CD4-positive, alpha-beta T cell treated with Interleukin-4 for 4 hours (primary cell): ENCODE results near the gene ANTXR2.
A peak's percentile ranks its signal among the peaks of the same experiment; 100 is the strongest.
"Not testable (repeated sequence)": the region's sequence is repeated elsewhere in the genome, so short reads cannot be mapped to it uniquely, and the experiment has no call there.

Source experiments
- DNase-seq: peaks from one replicate; pipeline ENCODE4 v3.0.0-alpha.2; 2020

ANTXR2 gene

DNA sequence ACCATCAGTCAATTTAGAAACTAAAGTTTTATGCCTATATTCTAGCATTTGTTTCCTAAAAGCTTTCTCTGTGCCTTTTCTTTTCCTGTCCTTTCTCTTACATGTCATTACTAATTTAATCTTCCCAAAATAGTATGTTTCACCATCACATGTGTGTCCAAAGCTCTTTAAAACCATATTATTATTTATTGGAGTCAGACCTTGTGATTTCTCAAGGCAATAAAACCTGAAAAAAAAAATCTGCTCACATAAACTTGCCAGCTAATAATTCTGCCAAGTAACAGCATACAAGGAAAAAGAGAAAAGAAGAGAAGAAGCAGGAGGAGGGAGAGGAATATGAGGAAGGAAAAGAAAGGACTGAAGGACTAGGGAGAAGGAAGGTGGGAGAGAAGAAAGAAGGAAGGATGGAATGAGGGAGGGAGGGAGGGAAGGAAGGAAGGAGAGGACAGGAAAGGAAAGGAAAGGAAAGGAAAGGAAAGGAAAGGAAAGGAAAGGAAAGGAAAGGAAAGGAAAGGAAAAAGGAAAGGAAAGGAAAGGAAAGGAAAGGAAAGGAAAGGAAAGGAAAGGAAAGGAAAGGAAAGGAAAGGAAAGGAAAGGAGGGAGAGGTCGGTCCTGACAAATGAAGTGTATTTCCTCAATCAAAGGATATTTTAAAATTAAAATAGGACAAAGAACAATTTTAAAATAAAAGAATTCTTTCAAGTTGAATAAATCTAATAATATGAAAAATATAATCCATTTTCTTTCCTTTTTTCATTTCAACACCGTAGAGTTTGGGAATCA, 57.4 kb downstream of the ANTXR2 start:
- DNase-seq: no peak

DNA sequence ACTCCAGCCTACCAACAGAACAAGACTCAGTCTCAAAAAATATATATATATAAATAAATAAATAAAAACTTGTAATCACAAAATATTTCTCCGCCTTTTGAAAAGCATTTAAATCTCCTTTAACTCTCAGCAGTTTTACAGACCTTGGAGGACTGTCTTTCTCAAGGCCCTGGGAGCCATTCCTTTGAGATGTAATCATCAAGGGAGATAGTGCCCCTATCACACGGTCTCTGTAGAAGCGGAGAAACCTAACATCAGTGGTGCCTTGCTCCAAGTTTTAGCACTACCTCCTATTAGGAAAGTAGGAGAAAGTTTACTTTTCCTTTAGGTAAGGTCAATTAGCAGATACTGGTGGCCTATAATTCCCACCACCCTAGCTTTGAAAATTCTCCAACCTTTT, 58.5 kb downstream of the ANTXR2 start:
- no peak for DNase-seq

DNA sequence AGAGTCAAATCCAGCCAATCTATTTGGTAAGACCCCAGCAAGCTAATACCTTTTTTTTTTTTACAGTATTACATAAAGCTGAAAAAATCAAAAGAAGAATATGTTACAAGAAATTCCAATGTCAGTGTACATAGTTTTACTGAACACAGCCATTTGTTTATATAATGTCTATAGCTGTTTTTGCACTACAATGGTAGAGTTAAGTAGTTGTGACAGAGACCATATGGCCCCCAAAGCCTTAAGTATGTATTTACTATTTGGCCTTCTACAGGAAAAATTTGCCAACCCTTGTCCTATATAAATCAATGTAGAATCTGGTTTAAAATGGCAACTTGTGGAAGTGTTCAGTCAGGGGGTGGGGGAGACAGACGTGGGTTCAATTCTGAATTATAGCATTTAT, 60.7 kb downstream of the ANTXR2 start:
- DNase-seq: no peak

DNA sequence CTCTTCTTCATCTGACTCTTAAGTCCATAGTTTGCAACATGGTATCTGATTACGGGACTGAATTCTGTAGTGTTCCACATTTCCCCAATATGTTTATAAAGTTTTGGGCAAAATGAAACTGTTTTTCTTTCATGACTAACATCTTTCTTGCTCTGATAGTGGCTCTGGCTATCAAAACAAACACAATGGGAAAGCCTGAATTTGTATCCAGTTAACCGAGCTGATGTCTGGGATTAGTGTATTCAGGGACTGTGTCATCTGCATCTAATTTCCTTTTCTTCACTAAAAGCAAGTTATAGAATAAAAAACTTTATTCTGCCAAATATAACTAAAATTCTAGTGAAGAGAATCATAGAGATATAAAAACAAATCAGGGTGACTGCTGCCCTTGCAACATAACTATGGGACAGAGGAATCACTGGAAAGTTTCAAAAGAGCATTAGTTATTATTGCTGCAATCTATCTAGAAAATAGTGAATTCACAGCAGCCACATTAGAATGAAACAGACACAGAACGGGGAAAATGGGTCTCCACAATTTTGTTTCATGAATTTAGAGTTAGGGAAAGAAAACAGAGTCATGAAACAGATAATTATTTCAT, 61.3 kb downstream of the ANTXR2 start:
- no peak for DNase-seq

DNA sequence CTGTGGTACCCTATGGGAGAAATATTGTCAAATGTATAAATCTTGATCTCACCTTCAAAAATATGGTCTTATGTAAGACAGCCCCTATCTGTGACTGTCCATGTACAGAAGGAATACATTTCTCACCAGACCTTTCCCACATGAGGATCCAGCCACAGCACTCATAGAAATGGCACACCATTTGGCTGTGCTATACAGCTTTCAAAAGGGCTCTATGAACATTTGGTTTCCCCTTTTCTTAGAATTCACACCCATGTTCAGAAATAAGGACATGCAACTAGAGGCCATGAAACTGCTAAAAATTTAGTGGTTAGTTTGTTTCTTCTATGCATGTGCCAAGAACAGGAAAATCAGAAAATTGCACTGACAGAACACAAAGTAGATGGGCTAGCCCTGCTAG, 62.7 kb downstream of the ANTXR2 start:
- DNase-seq: no peak

DNA sequence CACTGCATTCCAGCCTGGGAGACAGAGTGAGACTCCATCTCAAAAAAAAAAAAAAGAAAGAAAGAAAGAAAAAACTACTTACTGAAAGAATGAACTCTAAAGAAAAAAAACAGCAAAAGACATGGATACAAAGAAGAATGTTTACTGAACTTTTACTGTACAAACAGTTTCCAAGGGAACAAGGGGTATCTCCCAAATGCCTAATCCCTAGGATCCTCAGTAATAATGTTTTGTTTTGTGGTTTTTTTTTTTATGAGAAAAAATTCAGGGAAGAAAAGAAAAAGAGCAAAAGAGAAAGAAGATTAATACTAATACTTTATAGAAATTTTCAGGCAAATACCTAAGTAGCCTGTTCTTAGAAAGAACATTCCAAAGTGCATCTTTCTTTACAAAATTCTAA, 63.2 kb downstream of the ANTXR2 start:
- no peak for DNase-seq

DNA sequence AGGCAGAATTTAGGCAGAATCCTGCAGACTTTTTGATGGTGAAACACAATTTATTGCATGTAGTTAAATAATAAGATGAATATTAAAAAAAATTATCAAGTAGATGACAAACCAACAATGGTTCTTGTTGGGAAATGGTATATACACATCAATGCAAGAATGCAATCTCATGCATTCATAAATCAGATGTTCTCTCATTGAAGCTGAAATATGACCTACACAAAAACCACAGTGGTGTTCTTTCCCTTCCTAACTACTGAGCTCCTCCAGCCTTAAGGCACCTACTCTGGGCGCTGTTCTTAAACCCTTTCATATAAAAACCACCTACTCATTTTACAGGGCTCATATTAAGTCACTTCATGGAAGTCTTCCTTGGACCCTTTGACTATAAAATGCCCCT, 64.1 kb downstream of the ANTXR2 start:
- no peak for DNase-seq

DNA sequence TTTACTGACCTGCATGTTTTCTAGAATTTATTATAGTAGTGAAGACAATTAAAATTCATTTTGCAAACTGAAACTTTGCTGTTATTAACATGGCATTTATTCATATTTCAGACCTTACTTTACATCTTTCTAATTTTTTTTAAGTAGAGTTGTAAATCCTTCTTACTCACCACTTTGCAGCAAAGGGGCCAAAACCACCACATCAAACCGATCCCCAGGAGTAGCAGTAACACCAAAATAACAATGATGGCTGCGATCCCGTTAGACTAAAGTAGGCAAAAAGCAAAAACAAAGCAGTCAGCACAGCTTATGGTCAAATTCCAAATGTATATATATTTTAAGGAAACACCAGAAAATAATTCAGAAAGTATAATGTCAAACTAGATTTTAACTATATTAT, 64.7 kb downstream of the ANTXR2 start:
- DNase-seq: peak; percentile 29

DNA sequence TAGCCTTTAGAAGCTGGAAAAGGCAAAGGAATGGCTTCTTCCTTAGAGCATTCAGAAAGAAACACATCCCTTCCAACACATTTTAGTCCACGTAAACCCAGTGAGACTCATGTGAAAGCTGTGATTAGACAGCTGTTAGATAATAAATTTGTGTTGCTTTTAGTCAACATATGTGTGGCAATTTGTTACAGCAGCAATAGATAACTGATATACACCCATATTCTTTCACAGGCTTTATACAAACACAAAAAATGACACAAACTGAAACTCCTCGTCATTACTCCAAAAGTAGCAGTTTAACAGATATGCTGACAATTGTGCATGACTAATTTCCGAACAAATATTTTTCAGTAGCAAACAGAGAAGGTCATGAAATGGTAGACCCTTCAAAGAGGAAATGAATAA, 65.3 kb downstream of the ANTXR2 start:
- DNase-seq: peak; percentile 57

DNA sequence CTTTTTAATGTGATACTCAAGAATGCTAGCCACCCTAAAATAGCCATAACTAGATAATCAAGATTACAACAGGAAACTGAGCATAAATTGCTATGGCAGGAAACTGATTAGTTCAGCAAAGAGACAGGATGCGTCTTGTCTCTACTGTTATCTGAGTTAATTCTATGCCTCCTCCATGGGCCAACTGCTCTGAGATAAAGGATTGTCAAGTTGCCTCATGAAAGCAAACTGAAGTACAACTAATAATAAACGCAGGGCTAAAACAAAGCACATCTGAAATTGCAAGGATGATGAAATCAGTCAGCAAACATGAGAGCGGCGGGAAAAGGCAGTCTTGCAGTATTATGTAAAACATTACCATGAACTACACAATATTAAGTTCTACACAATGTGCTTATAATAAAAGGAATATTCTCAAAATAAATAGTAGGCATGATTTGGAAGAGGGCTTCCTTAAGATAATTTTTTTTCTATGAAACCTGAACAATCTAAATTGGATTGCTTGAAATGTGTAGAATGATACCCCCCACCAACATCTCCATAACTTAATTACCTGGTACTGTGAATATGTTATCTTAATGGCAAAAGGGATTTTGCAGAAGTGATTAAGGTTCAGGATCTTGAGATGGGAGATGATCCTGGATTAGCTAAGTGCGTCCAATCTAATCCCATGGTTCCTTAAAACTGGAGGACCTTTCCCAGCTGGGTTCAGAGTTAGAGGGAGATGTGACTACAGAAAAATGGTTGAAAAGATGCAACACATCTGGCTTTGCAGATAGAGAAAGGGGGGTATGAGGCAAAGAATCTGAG, 65.9 kb downstream of the ANTXR2 start:
- DNase-seq: peak; percentile 44

DNA sequence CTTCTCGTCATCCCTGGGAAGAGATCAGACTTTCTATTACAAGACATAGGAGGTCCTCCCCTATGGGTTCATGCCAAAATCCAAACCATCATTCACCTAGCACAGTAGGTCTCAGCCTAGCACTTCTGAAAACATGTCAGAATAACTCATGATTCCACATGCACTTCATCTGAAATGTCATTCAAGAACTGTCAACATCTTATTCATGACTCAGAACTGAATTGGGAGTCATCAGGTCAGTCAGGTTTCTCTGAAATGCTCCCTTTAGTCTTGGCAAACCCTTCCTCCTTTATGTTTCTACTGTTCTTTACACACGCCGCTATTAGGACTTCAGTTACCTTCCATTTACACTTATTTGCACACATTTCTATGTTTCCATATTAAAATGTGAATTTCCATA, 67.2 kb downstream of the ANTXR2 start:
- peak; percentile 31 for DNase-seq

DNA sequence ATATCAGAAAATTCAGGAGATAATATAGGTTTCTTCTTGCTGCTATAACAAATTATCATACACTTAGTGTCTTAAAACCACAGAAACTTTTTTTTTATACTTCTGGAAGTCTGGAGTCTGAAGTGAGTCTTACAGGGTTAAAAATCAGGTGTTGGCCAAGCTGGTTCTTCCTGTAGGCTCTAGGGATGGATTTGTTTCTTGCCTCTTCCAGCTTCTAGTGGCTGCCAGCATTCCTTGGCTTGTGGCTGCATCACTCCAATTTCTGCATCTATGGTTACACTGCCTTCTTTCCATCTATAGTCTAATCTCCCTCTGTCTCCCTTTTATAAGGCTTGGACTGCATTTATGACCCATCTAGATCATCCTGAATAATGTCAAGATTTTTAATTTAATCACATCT, 68.7 kb downstream of the ANTXR2 start:
- DNase-seq: no peak

DNA sequence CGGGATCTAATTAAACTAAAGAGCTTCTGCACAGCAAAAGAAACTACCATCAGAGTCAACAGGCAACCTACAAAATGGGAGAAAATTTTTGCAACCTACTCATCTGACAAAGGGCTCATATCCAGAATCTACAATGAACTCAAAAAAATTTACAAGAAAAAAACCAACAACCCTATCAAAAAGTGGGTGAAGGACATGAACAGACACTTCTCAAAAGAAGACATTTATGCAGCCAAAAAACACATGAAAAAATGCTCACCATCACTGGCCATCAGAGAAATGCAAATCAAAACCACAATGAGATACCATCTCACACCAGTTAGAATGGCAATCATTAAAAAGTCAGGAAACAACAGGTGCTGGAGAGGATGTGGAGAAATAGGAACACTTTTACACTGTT, 70.5 kb downstream of the ANTXR2 start:
- not testable (repeated sequence) for DNase-seq

DNA sequence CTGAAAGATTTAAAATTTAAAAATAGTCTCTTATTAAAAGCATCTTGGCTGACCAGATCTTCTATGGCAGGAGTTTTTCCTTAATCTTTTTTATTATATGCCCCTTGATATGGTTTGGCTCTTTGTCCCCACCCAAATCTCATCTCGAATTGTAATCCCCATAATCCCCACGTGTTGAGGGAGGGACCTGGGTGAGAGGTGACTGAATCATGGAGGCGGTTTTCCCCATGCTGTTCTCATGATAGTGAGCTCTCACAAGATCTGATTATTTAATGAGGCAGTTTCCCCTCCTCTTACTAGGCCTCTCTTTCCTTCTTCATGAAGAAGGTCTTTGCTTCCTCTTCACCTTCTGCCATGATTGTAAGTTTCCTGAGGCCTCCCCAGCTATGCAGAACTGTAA, 74.0 kb downstream of the ANTXR2 start:
- DNase-seq: not testable (repeated sequence)

DNA sequence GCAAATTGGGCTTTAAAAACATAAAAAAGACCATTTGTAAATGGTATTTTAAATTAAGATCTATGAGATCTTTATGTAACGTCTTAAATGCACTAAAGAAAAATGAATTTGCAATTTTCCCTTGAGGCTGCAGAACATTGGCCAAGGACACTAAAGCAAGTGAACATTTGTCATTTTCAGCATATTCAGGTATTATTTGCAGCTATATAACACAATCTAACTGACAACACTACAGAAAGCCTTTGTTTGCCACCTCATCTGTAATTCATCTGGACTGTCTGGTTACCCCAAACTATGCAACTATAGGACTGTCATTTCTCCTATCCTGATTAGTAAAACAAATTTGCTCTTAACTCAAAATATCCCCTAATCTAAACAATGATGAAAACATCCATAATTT, 74.8 kb downstream of the ANTXR2 start:
- DNase-seq: no peak

DNA sequence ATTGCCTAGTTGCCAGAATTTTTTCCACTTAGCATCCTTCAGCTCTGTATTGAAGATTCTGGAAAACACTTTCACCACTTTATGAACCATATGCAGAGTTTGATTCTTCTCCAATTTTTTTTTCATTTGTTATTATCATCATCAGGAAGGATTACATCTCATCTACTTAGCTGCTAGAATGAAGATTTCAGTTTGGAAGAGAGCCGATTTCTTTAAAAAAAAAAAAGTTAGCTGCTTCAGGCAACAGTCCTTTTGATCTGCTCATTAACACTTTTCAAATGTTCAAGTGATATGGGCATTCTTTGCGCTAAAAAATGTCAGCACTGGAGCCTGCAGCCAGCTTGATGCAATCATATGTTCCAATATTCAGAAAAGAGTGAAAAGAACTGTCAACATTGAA, 76.2 kb downstream of the ANTXR2 start:
- no peak for DNase-seq

DNA sequence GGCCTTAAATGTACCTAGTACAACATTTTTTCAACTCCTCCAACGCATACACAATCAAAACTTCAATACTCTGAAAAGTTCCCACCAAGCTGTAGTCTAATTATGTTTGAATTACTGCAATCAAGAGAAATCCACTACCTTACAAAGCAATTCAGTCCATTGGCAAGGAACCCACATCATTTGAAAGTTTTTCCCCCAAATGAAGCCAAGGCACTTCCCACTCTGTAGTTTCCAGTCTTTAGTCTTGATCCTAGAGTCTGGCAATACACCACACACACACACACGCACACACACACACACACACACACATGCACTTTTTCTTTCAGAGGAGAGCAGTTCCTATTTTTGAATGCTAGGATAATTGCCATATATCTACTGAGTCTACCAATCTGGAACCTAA, 79.6 kb downstream of the ANTXR2 start:
- no peak for DNase-seq

DNA sequence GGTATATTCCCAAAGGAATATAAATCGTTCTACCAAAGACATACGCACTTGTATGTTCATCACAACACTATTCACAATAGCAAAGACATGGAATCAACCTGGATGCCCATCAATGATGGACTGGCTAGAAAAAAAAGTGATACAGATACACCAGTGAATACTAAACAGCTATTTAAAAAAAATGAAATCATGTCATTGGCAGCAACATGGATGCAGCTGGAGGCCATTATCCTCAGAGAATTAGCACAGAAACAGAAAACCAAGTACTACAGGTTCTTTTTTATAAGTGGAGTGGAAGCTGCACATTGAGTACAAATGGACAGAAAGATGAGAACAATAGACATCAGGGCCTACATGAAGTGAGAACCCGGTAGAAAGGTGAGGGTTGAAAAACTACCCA, 81.4 kb downstream of the ANTXR2 start:
- DNase-seq: no peak

DNA sequence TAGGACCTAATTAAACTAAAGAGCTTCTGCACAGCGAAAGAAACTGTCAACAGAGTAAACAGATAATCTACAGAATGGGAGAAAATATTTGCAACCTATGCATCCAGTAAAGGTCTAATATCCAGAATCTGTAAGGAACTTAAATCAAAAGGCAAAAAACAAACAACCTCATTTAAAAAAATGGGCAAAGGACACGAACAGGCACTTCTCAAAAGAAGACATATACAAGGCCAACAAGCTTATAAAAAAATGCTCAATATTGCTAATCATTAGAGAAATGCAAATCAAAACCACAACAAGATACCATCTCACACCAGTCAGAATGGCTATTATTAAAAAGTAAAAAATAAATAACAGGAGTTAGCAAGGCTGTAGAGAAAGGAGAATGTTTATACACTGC, 81.9 kb downstream of the ANTXR2 start:
- not testable (repeated sequence) for DNase-seq

DNA sequence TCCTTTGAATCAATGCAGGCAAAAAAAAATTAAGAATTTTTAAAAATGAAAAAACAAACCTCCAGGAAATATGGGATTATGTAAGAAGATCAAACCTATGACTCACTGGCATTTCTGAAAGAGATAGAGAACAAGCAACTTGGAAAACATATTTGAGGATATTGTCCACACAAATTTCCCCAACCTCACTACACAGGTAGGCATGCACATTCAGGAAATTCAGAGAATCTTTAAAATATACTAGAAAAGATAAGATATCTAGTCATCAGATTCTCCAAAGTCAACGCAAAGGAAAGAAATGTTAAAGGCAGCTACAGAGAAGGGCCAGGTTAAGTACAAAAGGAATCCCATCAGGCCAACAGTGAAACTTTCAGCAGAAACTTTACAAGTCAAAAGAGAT, 85.6 kb downstream of the ANTXR2 start:
- DNase-seq: no peak

DNA sequence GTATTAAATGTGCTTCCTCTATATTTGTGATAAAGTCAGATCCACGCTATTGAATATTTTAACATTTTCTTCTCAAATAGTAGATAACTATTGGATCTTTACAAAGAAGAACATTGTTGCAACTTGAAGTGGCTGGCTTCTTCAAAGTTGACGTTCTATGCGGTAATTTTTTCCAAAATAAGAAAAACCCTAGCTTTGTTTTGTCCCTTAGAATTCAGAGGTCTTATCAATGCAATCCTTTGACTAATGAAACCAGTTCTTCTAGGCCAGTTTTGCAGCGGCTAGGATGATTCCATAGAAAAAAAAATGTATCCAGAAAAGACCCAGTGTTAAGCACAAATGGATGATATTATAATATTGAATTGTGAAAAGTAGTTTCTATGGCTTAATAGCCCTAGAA, 89.6 kb downstream of the ANTXR2 start:
- no peak for DNase-seq

DNA sequence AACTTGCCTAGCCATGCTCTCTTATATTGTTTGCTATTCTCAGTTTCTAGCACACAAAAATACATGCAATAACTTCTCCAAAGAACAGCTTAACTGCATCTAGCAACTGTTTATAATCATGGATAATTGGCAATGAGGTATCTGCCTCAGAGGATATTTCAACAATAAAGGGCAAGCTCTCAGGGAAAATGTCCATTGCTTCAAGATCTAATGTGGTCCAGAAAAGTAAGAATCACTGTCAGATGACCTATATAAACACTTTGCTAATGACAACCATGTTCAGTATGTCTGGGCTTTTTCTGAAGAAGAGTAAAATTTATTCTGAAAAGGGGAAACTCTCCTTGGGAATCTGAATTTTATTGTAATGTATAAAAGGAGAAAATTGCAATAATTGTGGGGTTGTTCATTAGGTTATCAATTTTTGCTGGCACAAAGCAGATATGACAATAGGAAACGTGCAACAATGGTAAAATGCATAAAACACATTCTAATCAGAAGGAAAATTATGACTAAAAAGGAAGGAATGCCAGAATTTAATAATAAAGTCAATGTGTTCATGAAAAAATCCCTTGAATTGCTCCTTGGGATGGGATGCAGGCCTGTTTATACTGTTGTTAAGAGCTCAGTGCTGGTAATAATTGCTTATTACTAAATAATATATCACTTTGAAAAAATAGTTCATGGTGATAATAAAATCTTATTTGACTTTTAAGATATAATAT, 90.3 kb downstream of the ANTXR2 start:
- DNase-seq: no peak

DNA sequence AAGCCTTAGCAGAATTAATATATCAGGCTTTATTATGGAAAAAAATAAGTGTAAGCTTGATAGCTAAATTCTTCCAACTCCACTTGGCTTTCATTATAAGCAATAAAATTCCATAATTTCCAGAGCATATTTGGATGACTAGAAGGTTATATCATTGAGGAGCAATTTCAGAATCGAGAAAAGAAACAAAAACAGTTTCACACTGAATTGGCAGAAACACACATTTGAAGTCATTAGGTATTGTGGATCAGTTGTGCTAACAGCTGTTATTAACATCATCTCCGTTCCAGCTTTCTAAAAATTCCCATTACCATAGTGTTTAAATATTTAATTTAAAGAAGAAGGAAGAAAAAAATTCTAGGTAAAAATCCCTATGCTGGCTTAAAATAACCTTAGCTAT, 92.6 kb downstream of the ANTXR2 start:
- no peak for DNase-seq
